Measurements from ENCODE around the gene NAA11.

The NAA11 gene

GRCh38 chr4:79348405-79348804 lies 22.5 kb upstream of the NAA11 start:
- FAIRE-seq, result no peak
- DNase-seq (ENCODE audit: insufficient read length, low spot score), result no peak
- TF ChIP-seq SPI1 (IDR thresholded peaks at IDR 0.05; ENCODE audit: low read depth, low read length) (no peak), POLR2A (IDR thresholded peaks at IDR 0.05; ENCODE audit: low read depth, low read length) (no peak), POU2F2 (IDR thresholded peaks at IDR 0.05; ENCODE audit: low read depth, low read length) (no peak)

DNA sequence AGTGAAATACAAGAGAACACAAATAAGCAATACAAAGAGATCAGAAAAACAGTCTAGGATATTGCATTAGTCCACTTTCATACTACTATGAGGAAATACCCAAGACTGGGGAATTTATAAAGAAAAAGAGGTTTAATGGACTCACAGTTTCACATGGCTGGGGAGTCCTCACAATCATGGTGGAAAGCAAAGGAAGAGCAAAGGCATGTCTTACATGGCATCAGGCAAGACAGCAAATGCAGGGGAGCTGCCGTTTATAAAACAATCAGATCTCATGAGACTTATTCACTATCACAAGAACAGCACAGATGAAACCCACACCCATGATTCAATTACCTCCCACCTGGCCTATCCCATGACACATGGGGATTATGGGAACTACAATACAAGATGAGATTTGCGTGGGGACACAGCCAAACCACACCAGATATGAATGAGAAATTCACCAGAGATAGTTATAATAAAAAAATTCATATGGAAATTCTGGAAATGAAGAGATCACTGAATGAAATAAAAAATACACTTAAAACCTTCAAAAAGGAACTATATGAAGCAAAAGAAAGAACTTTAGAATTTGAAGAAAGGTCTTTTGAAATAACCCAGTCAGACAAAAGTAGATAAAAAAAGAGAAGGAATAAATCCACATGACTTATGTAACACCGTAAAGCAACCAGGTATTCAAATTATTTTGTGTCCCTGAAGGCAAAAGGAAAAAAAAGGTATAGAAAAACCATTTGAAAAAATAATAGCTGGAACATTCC lies 16.2 kb upstream of the NAA11 start:
- TF ChIP-seq POU2F2 (IDR thresholded peaks at IDR 0.05; ENCODE audit: low read depth, low read length), result no peak
- no peak for TF ChIP-seq SPI1 (IDR thresholded peaks at IDR 0.05; ENCODE audit: low read depth, low read length)
- TF ChIP-seq PAX5 (IDR thresholded peaks at IDR 0.05; ENCODE audit: insufficient read depth, low read length, severe bottlenecking), result no peak
- TF ChIP-seq TAF1 (IDR thresholded peaks at IDR 0.05; ENCODE audit: low read depth, low read length), result no peak
- no peak for TF ChIP-seq POLR2A (IDR thresholded peaks at IDR 0.05; ENCODE audit: low read depth, low read length)
- no peak for TF ChIP-seq POLR2AphosphoS5 (IDR thresholded peaks at IDR 0.05; ENCODE audit: low read depth, low read length)
- DNase-seq (ENCODE audit: insufficient read length, low spot score), result no peak
- FAIRE-seq, result no peak

- FAIRE-seq (no peak), DNase-seq (ENCODE audit: insufficient read length, low spot score) (no peak)
- TF ChIP-seq TAF1 (IDR thresholded peaks at IDR 0.05; ENCODE audit: low read depth, low read length) (no peak), PAX5 (IDR thresholded peaks at IDR 0.05; ENCODE audit: insufficient read depth, low read length, severe bottlenecking) (no peak), SPI1 (IDR thresholded peaks at IDR 0.05; ENCODE audit: low read depth, low read length) (no peak), POLR2A (IDR thresholded peaks at IDR 0.05; ENCODE audit: low read depth, low read length) (no peak), POLR2AphosphoS5 (IDR thresholded peaks at IDR 0.05; ENCODE audit: low read depth, low read length) (no peak), POU2F2 (IDR thresholded peaks at IDR 0.05; ENCODE audit: low read depth, low read length) (no peak)
Measured at GRCh38 chr4:79340568-79340967, 14.7 kb upstream of the NAA11 start.

DNA sequence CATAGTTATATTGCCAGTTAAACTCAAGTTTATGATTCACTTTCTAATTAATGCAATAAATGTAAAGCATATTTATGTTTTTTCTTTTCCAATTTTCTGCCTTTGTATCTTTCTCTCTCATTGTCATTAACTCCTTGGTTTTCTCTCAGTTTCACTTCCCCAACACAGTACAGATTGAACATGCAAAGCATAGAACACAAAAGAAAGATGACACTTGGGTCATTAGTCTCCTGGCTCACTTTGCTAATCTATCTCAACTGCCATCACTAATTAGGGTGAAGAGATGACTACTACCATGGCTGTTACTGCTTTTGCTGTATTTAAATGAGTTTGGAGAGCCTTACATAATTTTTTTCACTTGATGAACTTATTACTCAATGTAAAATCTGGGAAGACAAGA lies 12.3 kb upstream of the NAA11 start:
- TF ChIP-seq PAX5 (IDR thresholded peaks at IDR 0.05; ENCODE audit: insufficient read depth, low read length, severe bottlenecking) (no peak), SPI1 (IDR thresholded peaks at IDR 0.05; ENCODE audit: low read depth, low read length) (peak; percentile 82), POLR2A (IDR thresholded peaks at IDR 0.05; ENCODE audit: low read depth, low read length) (no peak), POU2F2 (IDR thresholded peaks at IDR 0.05; ENCODE audit: low read depth, low read length) (no peak)
- FAIRE-seq, result peak; percentile 26
- no peak for DNase-seq (ENCODE audit: insufficient read length, low spot score)

- no peak for TF ChIP-seq POU2F2 (IDR thresholded peaks at IDR 0.05; ENCODE audit: low read depth, low read length)
- no peak for TF ChIP-seq TAF1 (IDR thresholded peaks at IDR 0.05; ENCODE audit: low read depth, low read length)
- TF ChIP-seq SPI1 (IDR thresholded peaks at IDR 0.05; ENCODE audit: low read depth, low read length), result no peak
- no peak for TF ChIP-seq POLR2AphosphoS5 (IDR thresholded peaks at IDR 0.05; ENCODE audit: low read depth, low read length)
- TF ChIP-seq POLR2A (IDR thresholded peaks at IDR 0.05; ENCODE audit: low read depth, low read length), result no peak
- TF ChIP-seq PAX5 (IDR thresholded peaks at IDR 0.05; ENCODE audit: insufficient read depth, low read length, severe bottlenecking), result no peak
- no peak for DNase-seq (ENCODE audit: insufficient read length, low spot score)
- no peak for FAIRE-seq
Measured at GRCh38 chr4:79334783-79335182, 8.9 kb upstream of the NAA11 start.

GRCh38 chr4:79334341-79334740 lies 8.5 kb upstream of the NAA11 start:
- TF ChIP-seq POLR2A (IDR thresholded peaks at IDR 0.05; ENCODE audit: low read depth, low read length), result no peak
- no peak for TF ChIP-seq PAX5 (IDR thresholded peaks at IDR 0.05; ENCODE audit: insufficient read depth, low read length, severe bottlenecking)
- no peak for TF ChIP-seq TAF1 (IDR thresholded peaks at IDR 0.05; ENCODE audit: low read depth, low read length)
- no peak for TF ChIP-seq POU2F2 (IDR thresholded peaks at IDR 0.05; ENCODE audit: low read depth, low read length)
- TF ChIP-seq SPI1 (IDR thresholded peaks at IDR 0.05; ENCODE audit: low read depth, low read length), result no peak
- TF ChIP-seq POLR2AphosphoS5 (IDR thresholded peaks at IDR 0.05; ENCODE audit: low read depth, low read length), result no peak
- DNase-seq (ENCODE audit: insufficient read length, low spot score) (no peak), FAIRE-seq (no peak)

- TF ChIP-seq SPI1 (IDR thresholded peaks at IDR 0.05; ENCODE audit: low read depth, low read length) (no peak), TAF1 (IDR thresholded peaks at IDR 0.05; ENCODE audit: low read depth, low read length) (no peak), POLR2AphosphoS5 (IDR thresholded peaks at IDR 0.05; ENCODE audit: low read depth, low read length) (no peak), POU2F2 (IDR thresholded peaks at IDR 0.05; ENCODE audit: low read depth, low read length) (no peak), PAX5 (IDR thresholded peaks at IDR 0.05; ENCODE audit: insufficient read depth, low read length, severe bottlenecking) (no peak), POLR2A (IDR thresholded peaks at IDR 0.05; ENCODE audit: low read depth, low read length) (no peak)
- DNase-seq (ENCODE audit: insufficient read length, low spot score) (no peak), FAIRE-seq (no peak)
Measured at GRCh38 chr4:79331126-79331876, 5.4 kb upstream of the NAA11 start.

DNA sequence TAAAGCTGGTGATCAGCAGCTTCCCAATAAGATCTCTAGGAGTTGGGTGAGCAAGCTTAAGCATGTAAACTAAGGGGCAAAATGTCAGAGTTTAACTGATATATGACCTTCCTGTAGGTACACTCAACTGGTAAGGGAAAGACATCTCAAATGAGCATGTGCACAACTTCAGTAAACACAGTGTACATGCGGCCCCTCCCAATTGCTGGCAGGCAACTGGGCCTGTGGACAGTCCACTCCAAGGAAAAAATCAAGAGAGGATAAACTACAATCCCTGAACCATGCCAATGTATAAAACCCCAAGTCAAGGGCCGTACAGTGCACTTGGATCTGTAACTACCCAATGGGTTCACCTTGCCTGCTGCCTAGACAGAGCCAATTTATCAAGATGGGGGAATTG lies 4.9 kb upstream of the NAA11 start:
- TF ChIP-seq TAF1 (IDR thresholded peaks at IDR 0.05; ENCODE audit: low read depth, low read length) (no peak), POU2F2 (IDR thresholded peaks at IDR 0.05; ENCODE audit: low read depth, low read length) (no peak), POLR2AphosphoS5 (IDR thresholded peaks at IDR 0.05; ENCODE audit: low read depth, low read length) (no peak), PAX5 (IDR thresholded peaks at IDR 0.05; ENCODE audit: insufficient read depth, low read length, severe bottlenecking) (no peak), POLR2A (IDR thresholded peaks at IDR 0.05; ENCODE audit: low read depth, low read length) (no peak), SPI1 (IDR thresholded peaks at IDR 0.05; ENCODE audit: low read depth, low read length) (no peak)
- FAIRE-seq (no peak), DNase-seq (ENCODE audit: insufficient read length, low spot score) (no peak)

- TF ChIP-seq POLR2A (IDR thresholded peaks at IDR 0.05; ENCODE audit: low read depth, low read length) (no peak), SPI1 (IDR thresholded peaks at IDR 0.05; ENCODE audit: low read depth, low read length) (no peak), TAF1 (IDR thresholded peaks at IDR 0.05; ENCODE audit: low read depth, low read length) (no peak), POLR2AphosphoS5 (IDR thresholded peaks at IDR 0.05; ENCODE audit: low read depth, low read length) (no peak), PAX5 (IDR thresholded peaks at IDR 0.05; ENCODE audit: insufficient read depth, low read length, severe bottlenecking) (no peak), POU2F2 (IDR thresholded peaks at IDR 0.05; ENCODE audit: low read depth, low read length) (no peak)
- DNase-seq (ENCODE audit: insufficient read length, low spot score), result no peak
- no peak for FAIRE-seq
Measured at GRCh38 chr4:79325436-79325835, 425 bp downstream of the NAA11 start.
